ENCODE results near the gene HOOK2. TPM values are rescaled to one million over a fixed set of nuclear protein-coding genes. Genes with fewer than 3 reads are reported as not detected.

HOOK2 gene
- total and polyA plus RNA-seq, 9 of the 15 experiments (the other 6 are each of a cell fraction or from before 2014, with no cell fraction given) = 1.3 to 17.2 (median 9.9) TPM

DNA sequence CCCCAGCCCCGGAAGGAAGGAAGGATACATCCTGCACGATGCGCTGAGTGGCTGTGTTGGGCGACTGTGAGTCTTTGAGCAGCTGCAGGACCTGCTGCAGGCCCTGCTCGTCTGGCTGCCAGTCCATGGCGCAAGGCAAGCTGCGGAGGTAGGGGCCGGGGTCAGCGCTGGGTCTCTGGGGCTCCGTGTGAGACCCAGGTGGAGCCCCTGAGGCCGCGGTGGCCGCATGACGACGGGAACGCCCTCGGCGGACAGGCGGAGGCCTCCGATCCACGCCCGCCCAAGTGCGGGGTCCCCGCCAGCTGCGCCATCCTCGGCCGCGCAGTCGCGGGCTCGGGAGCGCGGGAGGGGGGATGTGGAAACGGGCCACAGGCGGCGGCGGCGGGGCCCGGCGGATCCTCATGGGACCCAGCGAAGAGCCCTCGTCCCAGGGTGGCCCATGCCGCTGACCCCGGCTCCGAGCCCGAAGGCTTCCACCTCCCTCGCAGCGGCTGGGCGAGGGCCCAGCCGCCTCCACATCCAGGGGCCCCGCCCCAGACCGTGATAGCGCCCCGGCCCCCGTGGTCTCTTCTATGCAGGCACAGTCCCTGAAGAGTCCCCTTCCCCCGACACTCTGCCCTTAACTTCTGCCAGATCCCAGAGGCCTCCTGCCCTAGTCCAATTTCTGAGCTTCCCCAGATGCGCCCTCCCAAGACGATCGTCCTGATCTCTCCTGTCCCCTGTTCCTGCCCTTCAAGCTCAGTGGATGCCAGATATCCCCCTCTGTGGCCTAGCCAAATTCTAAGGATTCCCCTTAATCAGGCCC is 54.3 kb downstream of the HOOK2 start (continued):
- TF ChIP-seq, protein P1, sequence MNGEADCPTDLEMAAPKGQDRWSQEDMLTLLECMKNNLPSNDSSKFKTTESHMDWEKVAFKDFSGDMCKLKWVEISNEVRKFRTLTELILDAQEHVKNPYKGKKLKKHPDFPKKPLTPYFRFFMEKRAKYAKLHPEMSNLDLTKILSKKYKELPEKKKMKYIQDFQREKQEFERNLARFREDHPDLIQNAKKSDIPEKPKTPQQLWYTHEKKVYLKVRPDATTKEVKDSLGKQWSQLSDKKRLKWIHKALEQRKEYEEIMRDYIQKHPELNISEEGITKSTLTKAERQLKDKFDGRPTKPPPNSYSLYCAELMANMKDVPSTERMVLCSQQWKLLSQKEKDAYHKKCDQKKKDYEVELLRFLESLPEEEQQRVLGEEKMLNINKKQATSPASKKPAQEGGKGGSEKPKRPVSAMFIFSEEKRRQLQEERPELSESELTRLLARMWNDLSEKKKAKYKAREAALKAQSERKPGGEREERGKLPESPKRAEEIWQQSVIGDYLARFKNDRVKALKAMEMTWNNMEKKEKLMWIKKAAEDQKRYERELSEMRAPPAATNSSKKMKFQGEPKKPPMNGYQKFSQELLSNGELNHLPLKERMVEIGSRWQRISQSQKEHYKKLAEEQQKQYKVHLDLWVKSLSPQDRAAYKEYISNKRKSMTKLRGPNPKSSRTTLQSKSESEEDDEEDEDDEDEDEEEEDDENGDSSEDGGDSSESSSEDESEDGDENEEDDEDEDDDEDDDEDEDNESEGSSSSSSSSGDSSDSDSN (IDR thresholded peaks at IDR 0.05; ENCODE audit: borderline replicate concordance in 1 of 2, low read depth in 2 of 2, low read length in 2 of 2) = peak in 1 of 2 experiments; percentile 21; a peak in 1 of 4 replicates
- TF ChIP-seq GATAD2B (IDR thresholded peaks at IDR 0.05; ENCODE audit: borderline replicate concordance) (no peak), GABPB2 (CRISPR knock-in tag; conservative IDR thresholded peaks at IDR 0.05) (no peak), POLR2B (IDR thresholded peaks at IDR 0.05; ENCODE audit: low read depth, partially characterized antibody) (no peak), OTX1 (CRISPR knock-in tag; IDR thresholded peaks at IDR 0.05) (no peak; the same call in 1 of the 2 replicates), C11orf30 (IDR thresholded peaks at IDR 0.05; ENCODE audit: low read depth) (no peak), SIN3A (IDR thresholded peaks at IDR 0.05; ENCODE audit: borderline replicate concordance in 2 of 2, control insufficient read depth in 1 of 2, low read depth in 2 of 2, low read length in 2 of 2) (peak in 1 of 2 experiments; percentile 33; a peak in 1 of 4 replicates), FIP1L1 (IDR thresholded peaks at IDR 0.05; ENCODE audit: low read depth, low read length, poor library complexity, severe bottlenecking) (peak; percentile 58), RBBP5 (IDR thresholded peaks at IDR 0.05; ENCODE audit: borderline replicate concordance, insufficient read depth, low read length, poor library complexity, severe bottlenecking) (no peak), CEBPG (CRISPR knock-in tag; IDR thresholded peaks at IDR 0.05) (0 out of 2 replicates have a peak, but pooled peaks have one; percentile 8), CEBPG (tag; conservative IDR thresholded peaks at IDR 0.05 in 1 of 2, IDR thresholded peaks at IDR 0.05 in 1 of 2) (no peak)
- TF ChIP-seq, protein P2, sequence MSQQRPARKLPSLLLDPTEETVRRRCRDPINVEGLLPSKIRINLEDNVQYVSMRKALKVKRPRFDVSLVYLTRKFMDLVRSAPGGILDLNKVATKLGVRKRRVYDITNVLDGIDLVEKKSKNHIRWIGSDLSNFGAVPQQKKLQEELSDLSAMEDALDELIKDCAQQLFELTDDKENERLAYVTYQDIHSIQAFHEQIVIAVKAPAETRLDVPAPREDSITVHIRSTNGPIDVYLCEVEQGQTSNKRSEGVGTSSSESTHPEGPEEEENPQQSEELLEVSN (IDR thresholded peaks at IDR 0.05; ENCODE audit: borderline replicate concordance in 1 of 2, extremely low read depth in 1 of 2, insufficient read depth in 1 of 2, insufficient read length in 1 of 2, low read depth in 1 of 2, low read length in 1 of 2, poor library complexity in 1 of 2, severe bottlenecking in 1 of 2) = peak in 1 of 2 experiments; percentile 24
- TF ChIP-seq, protein P3, sequence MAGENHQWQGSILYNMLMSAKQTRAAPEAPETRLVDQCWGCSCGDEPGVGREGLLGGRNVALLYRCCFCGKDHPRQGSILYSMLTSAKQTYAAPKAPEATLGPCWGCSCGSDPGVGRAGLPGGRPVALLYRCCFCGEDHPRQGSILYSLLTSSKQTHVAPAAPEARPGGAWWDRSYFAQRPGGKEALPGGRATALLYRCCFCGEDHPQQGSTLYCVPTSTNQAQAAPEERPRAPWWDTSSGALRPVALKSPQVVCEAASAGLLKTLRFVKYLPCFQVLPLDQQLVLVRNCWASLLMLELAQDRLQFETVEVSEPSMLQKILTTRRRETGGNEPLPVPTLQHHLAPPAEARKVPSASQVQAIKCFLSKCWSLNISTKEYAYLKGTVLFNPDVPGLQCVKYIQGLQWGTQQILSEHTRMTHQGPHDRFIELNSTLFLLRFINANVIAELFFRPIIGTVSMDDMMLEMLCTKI (IDR thresholded peaks at IDR 0.05; ENCODE audit: partially characterized antibody) = no peak
